ENCODE results near the gene STPG1. TPM values are rescaled to one million over a fixed set of nuclear protein-coding genes. Genes with fewer than 3 reads are reported as not detected.

The STPG1 gene
- total RNA-seq, 1 experiment from 2014 or later: 11.8 TPM

- no peak for DNase-seq (ENCODE audit: low read depth)
These were observed 20.5 kb downstream of the STPG1 start for GRCh38 chr1:24392982-24393650.

- no peak for DNase-seq (ENCODE audit: low read depth)
These were observed 21.0 kb downstream of the STPG1 start for GRCh38 chr1:24392604-24392946.

- peak; percentile 65 for DNase-seq (ENCODE audit: low read depth)
These were observed 21.5 kb downstream of the STPG1 start for GRCh38 chr1:24391882-24392603.

GRCh38 chr1:24390924-24391782, 22.4 kb downstream of the STPG1 start:
- peak; percentile 82 for DNase-seq (ENCODE audit: low read depth)

- DNase-seq (ENCODE audit: low read depth): no peak
These were observed 24.3 kb downstream of the STPG1 start for GRCh38 chr1:24389231-24389678.

GRCh38 chr1:24388331-24388885, 25.2 kb downstream of the STPG1 start:
- DNase-seq (ENCODE audit: low read depth): no peak

GRCh38 chr1:24387636-24388175, 25.9 kb downstream of the STPG1 start:
- DNase-seq (ENCODE audit: low read depth): no peak

GRCh38 chr1:24386931-24387330, 26.7 kb downstream of the STPG1 start:
- no peak for DNase-seq (ENCODE audit: low read depth)

GRCh38 chr1:24386241-24386640, 27.3 kb downstream of the STPG1 start:
- peak; percentile 52 for DNase-seq (ENCODE audit: low read depth)

- DNase-seq (ENCODE audit: low read depth): no peak
These were observed 28.2 kb downstream of the STPG1 start for GRCh38 chr1:24385160-24385940.

GRCh38 chr1:24384251-24385090, 29.1 kb downstream of the STPG1 start:
- peak; percentile 28 for DNase-seq (ENCODE audit: low read depth)

GRCh38 chr1:24383381-24383940, 30.1 kb downstream of the STPG1 start:
- no peak for DNase-seq (ENCODE audit: low read depth)

GRCh38 chr1:24382165-24382577, 31.4 kb downstream of the STPG1 start:
- no peak for DNase-seq (ENCODE audit: low read depth)

GRCh38 chr1:24381256-24381655, 32.3 kb downstream of the STPG1 start:
- DNase-seq (ENCODE audit: low read depth): no peak

GRCh38 chr1:24380508-24380907, 33.1 kb downstream of the STPG1 start:
- no peak for DNase-seq (ENCODE audit: low read depth)

GRCh38 chr1:24379733-24380315, 33.8 kb downstream of the STPG1 start:
- DNase-seq (ENCODE audit: low read depth): no peak

GRCh38 chr1:24374891-24375786, 38.4 kb downstream of the STPG1 start:
- no peak for DNase-seq (ENCODE audit: low read depth)

- DNase-seq (ENCODE audit: low read depth): no peak
These were observed 39.9 kb downstream of the STPG1 start for GRCh38 chr1:24373710-24374109.

All from RPMI7951 (cell line).